ENCODE measurements around the gene KCNJ10. TPM values are rescaled to one million over a fixed set of nuclear protein-coding genes. Genes with fewer than 3 reads are reported as not detected.

Gene KCNJ10
- total and polyA plus RNA-seq, 5 donors from 2014 or later, result not detected

GRCh38 chr1:160047111-160047991 is 22.6 kb downstream of the KCNJ10 start:
- DNase-seq, result no peak
- H3K27ac ChIP-seq (ENCODE audit: insufficient read depth, low read length, poor library complexity, severe bottlenecking), result no peak overlapping the region
- H3K9me3 ChIP-seq (ENCODE audit: control insufficient read depth in 2 of 2, low read length in 2 of 2), result no peaks in the 10 kb centered on the region
- no peaks in the 10 kb centered on the region for H3K36me3 ChIP-seq (ENCODE audit: control insufficient read depth, insufficient read depth, low read length)
- peaks cover 4% of the 10 kb centered on the region for H3K4me1 ChIP-seq (ENCODE audit: control insufficient read depth, insufficient read depth, low read length, poor library complexity, severe bottlenecking)
- Mint-ChIP-seq H3K9me3 (peaks cover 0 to 1% (median 0%) of the 10 kb centered on the region in 7 donors), H3K4me3 (peak overlapping the region in 2 of 4 donors; percentile 55 to 85), H3K4me1 (peaks cover 0 to 14% (median 4%) of the 10 kb centered on the region in 4 donors), H3K27ac (peak overlapping the region in 2 of 3 donors; percentile 26 to 89), H3K36me3 (no peaks in the 10 kb centered on the region), H3K27me3 (peaks cover 34% of the 10 kb centered on the region)
- peaks cover 17% of the 10 kb centered on the region for H3K27me3 ChIP-seq (ENCODE audit: control insufficient read depth, insufficient read depth, low read length)
- H3K4me3 ChIP-seq (ENCODE audit: low read depth, low read length), result peak overlapping the region; percentile 67
- no peak for ATAC-seq (ENCODE audit: low read depth in 2 of 2)

- H3K36me3 ChIP-seq (ENCODE audit: control insufficient read depth, insufficient read depth, low read length), result no peaks in the 10 kb centered on the region
- Mint-ChIP-seq H3K9me3 (peaks cover 0 to 1% (median 0%) of the 10 kb centered on the region in 7 donors), H3K27me3 (peaks cover 33% of the 10 kb centered on the region), H3K36me3 (no peaks in the 10 kb centered on the region), H3K27ac (peak overlapping the region in 2 of 3 donors; percentile 26 to 45), H3K4me3 (peak overlapping the region in 2 of 4 donors; percentile 55 to 85), H3K4me1 (peaks cover 0 to 14% (median 4%) of the 10 kb centered on the region in 4 donors)
- peaks cover 11% of the 10 kb centered on the region for H3K27me3 ChIP-seq (ENCODE audit: control insufficient read depth, insufficient read depth, low read length)
- ATAC-seq (ENCODE audit: low read depth in 2 of 2), result peak; percentile 58 to 68
- peaks cover 4% of the 10 kb centered on the region for H3K4me1 ChIP-seq (ENCODE audit: control insufficient read depth, insufficient read depth, low read length, poor library complexity, severe bottlenecking)
- DNase-seq, result peak; percentile 12 to 55 (median 45)
- no peaks in the 10 kb centered on the region for H3K9me3 ChIP-seq (ENCODE audit: control insufficient read depth in 2 of 2, low read length in 2 of 2)
- peak overlapping the region; percentile 67 for H3K4me3 ChIP-seq (ENCODE audit: low read depth, low read length)
- no peak overlapping the region for H3K27ac ChIP-seq (ENCODE audit: insufficient read depth, low read length, poor library complexity, severe bottlenecking)
Measured at GRCh38 chr1:160046494-160047110, 23.4 kb downstream of the KCNJ10 start.

- Mint-ChIP-seq H3K9me3 (peaks cover 0 to 1% (median 0%) of the 10 kb centered on the region in 7 donors), H3K27me3 (peaks cover 33% of the 10 kb centered on the region), H3K36me3 (no peaks in the 10 kb centered on the region), H3K4me3 (no peak overlapping the region), H3K27ac (no peak overlapping the region), H3K4me1 (peaks cover 0 to 14% (median 4%) of the 10 kb centered on the region in 4 donors)
- Histone ChIP-seq H3K4me1 (ENCODE audit: control insufficient read depth, insufficient read depth, low read length, poor library complexity, severe bottlenecking) (peaks cover 4% of the 10 kb centered on the region), H3K9me3 (ENCODE audit: control insufficient read depth in 2 of 2, low read length in 2 of 2) (no peaks in the 10 kb centered on the region), H3K4me3 (ENCODE audit: low read depth, low read length) (no peak overlapping the region), H3K36me3 (ENCODE audit: control insufficient read depth, insufficient read depth, low read length) (no peaks in the 10 kb centered on the region), H3K27ac (ENCODE audit: insufficient read depth, low read length, poor library complexity, severe bottlenecking) (no peak overlapping the region), H3K27me3 (ENCODE audit: control insufficient read depth, insufficient read depth, low read length) (peaks cover 9% of the 10 kb centered on the region)
- no peak for ATAC-seq (ENCODE audit: low read depth in 2 of 2)
- no peak for DNase-seq
Measured at GRCh38 chr1:160045653-160046052, 24.3 kb downstream of the KCNJ10 start.

- no peak for ATAC-seq (ENCODE audit: low read depth in 2 of 2)
- peaks cover 0 to 1% (median 0%) of the 10 kb centered on the region in 7 donors for H3K9me3 Mint-ChIP-seq
- no peak overlapping the region for H3K4me3 Mint-ChIP-seq
Measured at GRCh38 chr1:160043543-160043942, 26.4 kb downstream of the KCNJ10 start.

GRCh38 chr1:160040476-160040875 is 29.5 kb downstream of the KCNJ10 start:
- H3K36me3 ChIP-seq (ENCODE audit: control insufficient read depth, insufficient read depth, low read length), result no peaks in the 10 kb centered on the region
- no peak overlapping the region for H3K4me3 Mint-ChIP-seq
- H3K27ac ChIP-seq (ENCODE audit: insufficient read depth, low read length, poor library complexity, severe bottlenecking), result no peak overlapping the region
- DNase-seq, result no peak
- peaks cover 3% of the 10 kb centered on the region for H3K36me3 Mint-ChIP-seq
- H3K27me3 ChIP-seq (ENCODE audit: control insufficient read depth, insufficient read depth, low read length), result peaks cover 2% of the 10 kb centered on the region
- peaks cover 1% of the 10 kb centered on the region for H3K27me3 Mint-ChIP-seq
- peaks cover 0 to 2% (median 0%) of the 10 kb centered on the region in 4 donors for H3K4me1 Mint-ChIP-seq
- no peaks in the 10 kb centered on the region for H3K4me1 ChIP-seq (ENCODE audit: control insufficient read depth, insufficient read depth, low read length, poor library complexity, severe bottlenecking)
- H3K27ac Mint-ChIP-seq, result no peak overlapping the region
- H3K4me3 ChIP-seq (ENCODE audit: low read depth, low read length), result no peak overlapping the region
- no peak for ATAC-seq (ENCODE audit: low read depth in 2 of 2)
- no peaks in the 10 kb centered on the region for H3K9me3 ChIP-seq (ENCODE audit: control insufficient read depth in 2 of 2, low read length in 2 of 2)
- peaks cover 0 to 3% (median 0%) of the 10 kb centered on the region in 7 donors for H3K9me3 Mint-ChIP-seq

More at GRCh38 chr1:160043543-160043942, 26.4 kb downstream of the KCNJ10 start:
- H3K36me3 ChIP-seq (ENCODE audit: control insufficient read depth, insufficient read depth, low read length), result no peaks in the 10 kb centered on the region
- H3K27ac ChIP-seq (ENCODE audit: insufficient read depth, low read length, poor library complexity, severe bottlenecking), result no peak overlapping the region
- Mint-ChIP-seq H3K4me1 (peaks cover 0 to 14% (median 4%) of the 10 kb centered on the region in 4 donors), H3K36me3 (peaks cover 3% of the 10 kb centered on the region), H3K27me3 (peaks cover 22% of the 10 kb centered on the region), H3K27ac (peak overlapping the region in 1 of 3 donors; percentile 11)
- no peaks in the 10 kb centered on the region for H3K9me3 ChIP-seq (ENCODE audit: control insufficient read depth in 2 of 2, low read length in 2 of 2)
- DNase-seq, result no peak
- H3K27me3 ChIP-seq (ENCODE audit: control insufficient read depth, insufficient read depth, low read length), result peaks cover 9% of the 10 kb centered on the region
- H3K4me1 ChIP-seq (ENCODE audit: control insufficient read depth, insufficient read depth, low read length, poor library complexity, severe bottlenecking), result peaks cover 4% of the 10 kb centered on the region
- no peak overlapping the region for H3K4me3 ChIP-seq (ENCODE audit: low read depth, low read length)

- H3K36me3 Mint-ChIP-seq, result peaks cover 1% of the 10 kb centered on the region
- H3K27ac Mint-ChIP-seq, result peak overlapping the region; percentile 89 to 97 (median 97)
- H3K36me3 ChIP-seq (ENCODE audit: control insufficient read depth, insufficient read depth, low read length), result no peaks in the 10 kb centered on the region
- no peaks in the 10 kb centered on the region for H3K27me3 ChIP-seq (ENCODE audit: control insufficient read depth, insufficient read depth, low read length)
- peak overlapping the region; percentile 81 for H3K4me3 ChIP-seq (ENCODE audit: low read depth, low read length)
- peaks cover 0 to 3% (median 0%) of the 10 kb centered on the region in 7 donors for H3K9me3 Mint-ChIP-seq
- peaks cover 29% of the 10 kb centered on the region for H3K4me1 ChIP-seq (ENCODE audit: control insufficient read depth, insufficient read depth, low read length, poor library complexity, severe bottlenecking)
- DNase-seq, result peak in 1 of 3 donors; percentile 17
- peak in 1 of 2 donors; percentile 1 for ATAC-seq (ENCODE audit: low read depth in 2 of 2)
- H3K27me3 Mint-ChIP-seq, result no peaks in the 10 kb centered on the region
- H3K4me1 Mint-ChIP-seq, result peaks cover 24 to 45% (median 38%) of the 10 kb centered on the region in 4 donors
- no peaks in the 10 kb centered on the region for H3K9me3 ChIP-seq (ENCODE audit: control insufficient read depth in 2 of 2, low read length in 2 of 2)
- H3K4me3 Mint-ChIP-seq, result peak overlapping the region; percentile 96 to 98 (median 97)
- peak overlapping the region; percentile 69 for H3K27ac ChIP-seq (ENCODE audit: insufficient read depth, low read length, poor library complexity, severe bottlenecking)
Measured at GRCh38 chr1:160032165-160032820, 37.7 kb downstream of the KCNJ10 start.
